WI38 (cell line): Measurements from ENCODE around the gene DSP.

Source experiments
- H3K4me3 ChIP-seq: 2 replicates; pipeline ENCODE4 v1.5.1; 2011; ENCODE audit warnings: low read depth, mild to moderate bottlenecking, control low read depth, low read length
- TF ChIP-seq, protein P1 (sequence below): IDR thresholded peaks from 2 replicates; pipeline ENCODE4 v1.5.1; 2012; ENCODE audit warnings: low read depth, mild to moderate bottlenecking, control low read depth, low read length

DSP gene

DNA sequence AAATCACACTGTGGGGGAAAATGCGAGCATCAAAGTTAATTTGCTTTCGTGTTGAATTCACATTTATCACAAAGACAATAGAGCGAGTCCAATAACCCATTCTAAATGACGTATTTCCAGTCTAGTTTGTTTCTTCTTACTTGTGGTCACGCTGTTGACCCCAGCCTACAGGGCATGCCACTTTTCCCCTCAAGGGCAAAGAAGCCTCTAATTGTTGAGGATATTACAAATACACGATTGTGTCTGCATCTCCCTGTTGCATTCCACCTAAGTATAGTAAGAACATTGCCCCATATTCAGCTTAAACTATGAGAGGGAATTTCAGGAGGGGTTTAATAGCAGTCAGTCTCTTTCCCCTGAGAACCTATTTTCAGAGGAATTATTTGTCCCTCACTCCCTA, 37.4 kb upstream of the DSP start:
- TF ChIP-seq, protein P1, sequence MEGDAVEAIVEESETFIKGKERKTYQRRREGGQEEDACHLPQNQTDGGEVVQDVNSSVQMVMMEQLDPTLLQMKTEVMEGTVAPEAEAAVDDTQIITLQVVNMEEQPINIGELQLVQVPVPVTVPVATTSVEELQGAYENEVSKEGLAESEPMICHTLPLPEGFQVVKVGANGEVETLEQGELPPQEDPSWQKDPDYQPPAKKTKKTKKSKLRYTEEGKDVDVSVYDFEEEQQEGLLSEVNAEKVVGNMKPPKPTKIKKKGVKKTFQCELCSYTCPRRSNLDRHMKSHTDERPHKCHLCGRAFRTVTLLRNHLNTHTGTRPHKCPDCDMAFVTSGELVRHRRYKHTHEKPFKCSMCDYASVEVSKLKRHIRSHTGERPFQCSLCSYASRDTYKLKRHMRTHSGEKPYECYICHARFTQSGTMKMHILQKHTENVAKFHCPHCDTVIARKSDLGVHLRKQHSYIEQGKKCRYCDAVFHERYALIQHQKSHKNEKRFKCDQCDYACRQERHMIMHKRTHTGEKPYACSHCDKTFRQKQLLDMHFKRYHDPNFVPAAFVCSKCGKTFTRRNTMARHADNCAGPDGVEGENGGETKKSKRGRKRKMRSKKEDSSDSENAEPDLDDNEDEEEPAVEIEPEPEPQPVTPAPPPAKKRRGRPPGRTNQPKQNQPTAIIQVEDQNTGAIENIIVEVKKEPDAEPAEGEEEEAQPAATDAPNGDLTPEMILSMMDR = no peak

GRCh38 chr6:7505189-7505699, 36.2 kb upstream of the DSP start:
- TF ChIP-seq, protein P1 = no peak
- no peak overlapping the region for H3K4me3 ChIP-seq

More for the DNA sequence above, 37.4 kb upstream of the DSP start:
- H3K4me3 ChIP-seq = no peak overlapping the region

DNA sequence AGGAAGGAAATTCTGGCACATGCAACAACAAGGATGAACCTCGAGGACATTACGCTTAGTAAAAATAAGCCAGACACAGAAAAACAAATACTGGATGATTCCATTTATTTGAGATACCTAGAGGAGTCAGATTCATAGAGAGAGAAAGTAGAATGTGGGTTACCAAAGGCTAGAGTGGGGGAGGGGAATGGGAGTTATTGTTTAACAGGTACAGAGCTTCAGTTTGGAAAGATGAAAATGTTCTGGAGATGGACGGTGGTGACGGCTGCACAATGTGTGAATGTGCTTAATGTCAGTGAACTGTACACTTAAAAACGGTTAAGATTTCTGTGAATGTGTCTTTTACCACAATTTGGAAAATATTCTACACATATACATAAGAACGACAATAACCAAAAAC, 33.9 kb upstream of the DSP start:
- TF ChIP-seq, protein P1 = no peak

GRCh38 chr6:7512320-7512719, 29.2 kb upstream of the DSP start:
- TF ChIP-seq, protein P1 = no peak
- H3K4me3 ChIP-seq = no peak overlapping the region

More for the DNA sequence above, 33.9 kb upstream of the DSP start:
- no peak overlapping the region for H3K4me3 ChIP-seq

DNA sequence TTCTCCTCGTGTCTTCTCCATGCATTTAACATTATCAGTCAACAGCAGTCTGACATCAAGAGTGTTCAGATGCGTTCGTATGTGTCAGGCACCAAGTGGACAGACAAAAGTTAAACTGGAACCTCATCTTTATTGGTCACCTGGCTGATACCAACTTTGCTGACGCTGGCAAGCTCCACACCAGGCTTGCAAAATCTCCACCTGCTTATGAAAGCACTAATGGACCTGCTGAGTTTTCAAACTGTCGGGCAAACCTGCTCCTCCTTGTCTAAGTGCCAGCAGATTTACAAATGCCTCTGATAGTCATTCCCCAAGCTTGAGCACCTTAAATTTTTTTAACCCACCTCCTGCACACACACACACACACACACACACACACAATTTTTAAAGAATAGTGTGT, 27.9 kb upstream of the DSP start:
- H3K4me3 ChIP-seq = no peak overlapping the region
- TF ChIP-seq, protein P1 = no peak

DNA sequence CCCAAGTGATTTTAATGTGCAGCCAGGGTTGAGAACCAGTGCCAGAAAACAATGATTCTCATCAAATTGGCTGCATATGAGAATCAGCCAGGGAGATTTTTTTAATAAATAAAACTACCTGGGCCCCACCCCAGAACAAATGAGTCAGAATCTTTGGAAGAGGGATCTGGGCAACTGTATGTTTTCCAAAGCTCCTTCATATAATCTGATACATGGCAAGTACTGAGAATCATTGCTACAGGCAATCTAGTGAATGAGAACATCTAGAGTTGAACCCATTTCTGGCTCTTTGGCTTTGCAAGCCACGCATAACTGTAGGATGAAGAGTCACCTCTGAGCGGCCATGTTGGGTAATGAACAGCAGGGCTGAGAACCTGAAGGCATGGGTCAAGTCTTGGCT, 26.1 kb upstream of the DSP start:
- TF ChIP-seq, protein P1 = no peak

DNA sequence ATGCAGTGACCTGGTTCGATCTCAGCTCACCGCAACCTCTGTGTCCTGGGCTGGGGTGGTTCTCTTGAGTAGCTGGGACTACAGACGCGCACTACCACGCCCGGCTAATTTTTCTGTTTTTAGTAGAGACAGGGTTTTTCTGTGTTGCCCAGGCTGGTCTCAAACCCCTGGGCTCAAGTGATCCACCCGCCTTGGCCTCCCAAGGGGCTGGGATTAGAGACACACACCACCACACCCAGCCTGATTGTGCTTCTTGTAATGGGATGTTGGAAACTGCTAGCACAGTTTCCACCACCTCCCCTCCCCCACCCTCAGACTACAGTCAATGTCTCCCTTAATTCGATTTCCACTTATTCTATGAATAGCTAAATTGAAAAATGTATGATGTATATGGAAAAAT, 22.6 kb upstream of the DSP start:
- TF ChIP-seq, protein P1 = no peak
- H3K4me3 ChIP-seq = no peak overlapping the region

More for the DNA sequence above, 26.1 kb upstream of the DSP start:
- H3K4me3 ChIP-seq = no peak overlapping the region
